ENCODE measurements around the gene SENP6. TPM values are rescaled to one million over a fixed set of nuclear protein-coding genes. Genes with fewer than 3 reads are reported as not detected.

SENP6 gene
- polyA plus RNA-seq, 1 of the 3 experiments (the other 2 are of a cell fraction) = 16.2 TPM

- Histone ChIP-seq H2AFZ (ENCODE audit: low read depth) (no peak overlapping the region), H3K79me2 (ENCODE audit: insufficient read depth) (no peaks in the 10 kb centered on the region), H3K9ac (no peak overlapping the region), H3F3A (replicated peaks; ENCODE audit: insufficient read depth) (no peaks in the 10 kb centered on the region), H3K4me2 (no peak overlapping the region), H4K20me1 (ENCODE audit: insufficient read depth) (no peaks in the 10 kb centered on the region), H3K4me1 (ENCODE audit: control insufficient read depth in 1 of 2, insufficient read depth in 2 of 2, low read depth in 1 of 2, low read length in 1 of 2) (peaks cover 0 to 9% of the 10 kb centered on the region in 2 experiments; a peak in 2 of 4 replicates), H3K27ac (ENCODE audit: low read depth in 2 of 2, low read length in 1 of 2) (peak overlapping the region in 1 of 2 experiments; percentile 17; a peak in 2 of 4 replicates), H3K9me3 (no peaks in the 10 kb centered on the region), H3K36me3 (replicated peaks in 1 of 2; ENCODE audit: control insufficient read depth in 1 of 2, insufficient read depth in 2 of 2, low read length in 1 of 2) (no peaks in the 10 kb centered on the region), H3K27me3 (ENCODE audit: insufficient read depth) (no peaks in the 10 kb centered on the region), H3K4me3 (ENCODE audit: low read depth in 2 of 2, low read length in 1 of 2) (no peak overlapping the region), H3K9me2 (no peaks in the 10 kb centered on the region)
- peak; percentile 58 for DNase-seq
- 28% methylated on average over 1 of the region's 1 CpG for WGBS (ENCODE audit: low lambda C conversion rate)
- ChIA-PET CTCF (interaction anchor here (1.4 kb wide), 1 partner anchor 260 kb away, joined by 4 read pairs; no protein-coding TSS in a partner anchor), POLR2A (no interaction called here)
- TF ChIP-seq TEAD4 (IDR thresholded peaks at IDR 0.05; ENCODE audit: borderline replicate concordance, insufficient read depth) = 0 out of 2 replicates have a peak, but pooled peaks have one; percentile 34
- TF ChIP-seq RCOR1 (IDR thresholded peaks at IDR 0.05; ENCODE audit: low read length) = peak; percentile 93
- no peak for TF ChIP-seq NRF1 (IDR thresholded peaks at IDR 0.05; ENCODE audit: low read depth, low read length)
- TF ChIP-seq RAD21 (IDR thresholded peaks at IDR 0.05; ENCODE audit: low read length) = no peak
- TF ChIP-seq GATA2 (CRISPR knock-in tag; IDR thresholded peaks at IDR 0.05) = peak; percentile 87
- TF ChIP-seq TCF12 (IDR thresholded peaks at IDR 0.05) = peak; percentile 62
- TF ChIP-seq JUND (IDR thresholded peaks at IDR 0.05) = 0 out of 2 replicates have a peak, but pooled peaks have one; percentile 9
- TF ChIP-seq SIN3A (IDR thresholded peaks at IDR 0.05; ENCODE audit: borderline replicate concordance, low read depth, low read length) = no peak
- TF ChIP-seq POLR2AphosphoS5 (IDR thresholded peaks at IDR 0.05; ENCODE audit: low read depth, low read length) = peak; percentile 55; the same call in 1 of the 2 replicates
- TF ChIP-seq MXI1 (IDR thresholded peaks at IDR 0.05; ENCODE audit: low read depth, low read length) = 0 out of 2 replicates have a peak, but pooled peaks have one; percentile 11
- 0 out of 2 replicates have a peak, but pooled peaks have one; percentile 17 for TF ChIP-seq FOXJ3 (CRISPR knock-in tag; IDR thresholded peaks at IDR 0.05)
- peak; percentile 48 for TF ChIP-seq CHD2 (IDR thresholded peaks at IDR 0.05; ENCODE audit: low read length, partially characterized antibody)
- TF ChIP-seq EP300 (IDR thresholded peaks at IDR 0.05; ENCODE audit: borderline replicate concordance in 1 of 2, low read depth in 1 of 2, low read length in 1 of 2) = peak in 1 of 2 experiments; percentile 83; a peak in 2 of 4 replicates
These were observed 44.6 kb upstream of the SENP6 start for GRCh38 chr6:75557068-75557467.

DNA sequence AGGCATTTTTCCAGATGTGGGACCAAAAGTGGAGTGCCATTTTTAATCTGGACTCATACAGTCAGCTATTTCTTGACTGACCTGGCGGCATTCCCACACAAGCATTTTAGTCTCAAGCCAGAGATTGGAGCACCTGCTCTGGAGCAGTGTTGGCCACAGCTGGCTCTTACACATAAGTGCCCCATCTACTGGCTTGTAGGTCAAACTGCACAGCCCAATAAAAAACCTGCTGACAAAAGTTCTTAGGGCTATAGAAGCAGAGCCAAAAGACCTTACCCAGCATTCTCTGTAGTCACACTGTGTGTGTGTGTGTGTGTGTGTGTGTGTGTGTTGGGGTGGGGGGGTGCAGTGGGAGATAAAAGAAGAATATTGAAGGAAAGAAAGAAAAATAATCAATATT, 38.6 kb upstream of the SENP6 start:
- H3K4me2 ChIP-seq = no peak overlapping the region
- H3K4me3 ChIP-seq (ENCODE audit: low read depth in 2 of 2, low read length in 1 of 2) = no peak overlapping the region

More for the DNA sequence above, 38.6 kb upstream of the SENP6 start:
- Histone ChIP-seq H3K27me3 (ENCODE audit: insufficient read depth) (no peaks in the 10 kb centered on the region), H3F3A (replicated peaks; ENCODE audit: insufficient read depth) (no peaks in the 10 kb centered on the region), H3K9ac (no peak overlapping the region), H3K36me3 (replicated peaks in 1 of 2; ENCODE audit: control insufficient read depth in 1 of 2, insufficient read depth in 2 of 2, low read length in 1 of 2) (peaks cover 0 to 4% of the 10 kb centered on the region in 2 experiments), H3K9me3 (no peaks in the 10 kb centered on the region), H3K27ac (ENCODE audit: low read depth in 2 of 2, low read length in 1 of 2) (no peak overlapping the region), H3K9me2 (no peaks in the 10 kb centered on the region), H3K4me1 (ENCODE audit: control insufficient read depth in 1 of 2, insufficient read depth in 2 of 2, low read depth in 1 of 2, low read length in 1 of 2) (no peaks in the 10 kb centered on the region), H4K20me1 (ENCODE audit: insufficient read depth) (no peaks in the 10 kb centered on the region), H3K79me2 (ENCODE audit: insufficient read depth) (no peaks in the 10 kb centered on the region), H2AFZ (ENCODE audit: low read depth) (no peak overlapping the region)
- CTCF ChIA-PET = interaction anchor here (0.6 to 2.7 kb wide), 4 partner anchors 9 to 28 kb away, joined by 3 to 7 read pairs (median 4); no protein-coding TSS in a partner anchor
- POLR2A ChIA-PET = no interaction called here
- peak; percentile 15 for DNase-seq
- 10% methylated on average over 1 of the region's 1 CpG for WGBS (ENCODE audit: low lambda C conversion rate)
- TF ChIP-seq, protein P1, sequence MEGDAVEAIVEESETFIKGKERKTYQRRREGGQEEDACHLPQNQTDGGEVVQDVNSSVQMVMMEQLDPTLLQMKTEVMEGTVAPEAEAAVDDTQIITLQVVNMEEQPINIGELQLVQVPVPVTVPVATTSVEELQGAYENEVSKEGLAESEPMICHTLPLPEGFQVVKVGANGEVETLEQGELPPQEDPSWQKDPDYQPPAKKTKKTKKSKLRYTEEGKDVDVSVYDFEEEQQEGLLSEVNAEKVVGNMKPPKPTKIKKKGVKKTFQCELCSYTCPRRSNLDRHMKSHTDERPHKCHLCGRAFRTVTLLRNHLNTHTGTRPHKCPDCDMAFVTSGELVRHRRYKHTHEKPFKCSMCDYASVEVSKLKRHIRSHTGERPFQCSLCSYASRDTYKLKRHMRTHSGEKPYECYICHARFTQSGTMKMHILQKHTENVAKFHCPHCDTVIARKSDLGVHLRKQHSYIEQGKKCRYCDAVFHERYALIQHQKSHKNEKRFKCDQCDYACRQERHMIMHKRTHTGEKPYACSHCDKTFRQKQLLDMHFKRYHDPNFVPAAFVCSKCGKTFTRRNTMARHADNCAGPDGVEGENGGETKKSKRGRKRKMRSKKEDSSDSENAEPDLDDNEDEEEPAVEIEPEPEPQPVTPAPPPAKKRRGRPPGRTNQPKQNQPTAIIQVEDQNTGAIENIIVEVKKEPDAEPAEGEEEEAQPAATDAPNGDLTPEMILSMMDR (IDR thresholded peaks at IDR 0.05) = peak; percentile 53
- TF ChIP-seq RAD21 (IDR thresholded peaks at IDR 0.05; ENCODE audit: low read length) (peak; percentile 31; the same call in 1 of the 2 replicates), JUND (IDR thresholded peaks at IDR 0.05) (no peak)

All from SK-N-SH (cell line).